SK-N-SH (cell line): ENCODE measurements around the gene SLFN14.

Experiments
- CHD2 ChIP-seq: fragments of 150-350 bp; IDR thresholded peaks from 2 replicates; pipeline ENCODE4 v1.6.1; 2018; ENCODE audit warnings: low read length; ENCODE audit not compliant: partially characterized antibody
- JUND ChIP-seq: IDR thresholded peaks from 2 replicates; pipeline ENCODE4 v1.4.0; 2012
- SMC3 ChIP-seq: IDR thresholded peaks from 2 replicates; pipeline ENCODE4 v1.6.1; 2012; ENCODE audit warnings: low read depth, low read length, improper control_type of control experiment
- TAF1 ChIP-seq: IDR thresholded peaks from 2 replicates; pipeline ENCODE4 v1.6.1; 2012; ENCODE audit warnings: low read depth, mild to moderate bottlenecking, low read length, moderate library complexity, borderline replicate concordance
- TCF12 ChIP-seq: IDR thresholded peaks from 2 replicates; pipeline ENCODE4 v1.4.0; 2012
- TEAD4 ChIP-seq: IDR thresholded peaks from 2 replicates; pipeline ENCODE4 v1.4.0; 2012; ENCODE audit warnings: mild to moderate bottlenecking, borderline replicate concordance; ENCODE audit not compliant: insufficient read depth
- TF ChIP-seq, protein P1 (sequence below): fragments of 200-600 bp; sonication (generic); IDR thresholded peaks from 2 replicates; pipeline ENCODE4 v1.6.1; 2017; ENCODE audit warnings: antibody characterized with exemption, mild to moderate bottlenecking, moderate library complexity
- TF ChIP-seq, protein P2 (sequence below): IDR thresholded peaks from 2 replicates; pipeline ENCODE4 v1.4.0; 2012; ENCODE audit warnings: low read depth, borderline replicate concordance
- TF ChIP-seq, protein P3 (sequence below): IDR thresholded peaks from 2 replicates; pipeline ENCODE4 v1.4.0; 2012; ENCODE audit warnings: low read depth

DNA sequence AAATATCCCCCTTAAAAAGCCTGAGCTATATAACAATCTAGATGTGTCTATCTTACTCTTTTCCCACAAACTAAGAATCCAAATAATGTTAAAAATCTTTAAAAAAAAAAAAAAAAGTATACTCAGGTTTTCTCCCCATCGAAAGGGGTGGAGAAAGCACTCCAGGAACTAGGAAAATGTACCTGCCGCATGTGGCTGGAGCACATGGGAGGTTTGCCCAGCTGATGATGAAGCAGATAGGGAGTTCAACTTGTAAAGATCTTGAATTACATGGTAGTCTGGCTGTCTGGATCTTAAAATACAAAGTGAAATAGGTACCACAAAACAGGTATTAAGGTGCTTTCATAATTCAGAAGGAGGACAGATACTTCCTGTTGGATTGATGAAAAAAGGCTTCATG, 8.8 kb upstream of the SLFN14 start:
- TF ChIP-seq, protein P1, sequence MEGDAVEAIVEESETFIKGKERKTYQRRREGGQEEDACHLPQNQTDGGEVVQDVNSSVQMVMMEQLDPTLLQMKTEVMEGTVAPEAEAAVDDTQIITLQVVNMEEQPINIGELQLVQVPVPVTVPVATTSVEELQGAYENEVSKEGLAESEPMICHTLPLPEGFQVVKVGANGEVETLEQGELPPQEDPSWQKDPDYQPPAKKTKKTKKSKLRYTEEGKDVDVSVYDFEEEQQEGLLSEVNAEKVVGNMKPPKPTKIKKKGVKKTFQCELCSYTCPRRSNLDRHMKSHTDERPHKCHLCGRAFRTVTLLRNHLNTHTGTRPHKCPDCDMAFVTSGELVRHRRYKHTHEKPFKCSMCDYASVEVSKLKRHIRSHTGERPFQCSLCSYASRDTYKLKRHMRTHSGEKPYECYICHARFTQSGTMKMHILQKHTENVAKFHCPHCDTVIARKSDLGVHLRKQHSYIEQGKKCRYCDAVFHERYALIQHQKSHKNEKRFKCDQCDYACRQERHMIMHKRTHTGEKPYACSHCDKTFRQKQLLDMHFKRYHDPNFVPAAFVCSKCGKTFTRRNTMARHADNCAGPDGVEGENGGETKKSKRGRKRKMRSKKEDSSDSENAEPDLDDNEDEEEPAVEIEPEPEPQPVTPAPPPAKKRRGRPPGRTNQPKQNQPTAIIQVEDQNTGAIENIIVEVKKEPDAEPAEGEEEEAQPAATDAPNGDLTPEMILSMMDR, result no peak
- no peak for TF ChIP-seq TAF1
- TF ChIP-seq, protein P2, sequence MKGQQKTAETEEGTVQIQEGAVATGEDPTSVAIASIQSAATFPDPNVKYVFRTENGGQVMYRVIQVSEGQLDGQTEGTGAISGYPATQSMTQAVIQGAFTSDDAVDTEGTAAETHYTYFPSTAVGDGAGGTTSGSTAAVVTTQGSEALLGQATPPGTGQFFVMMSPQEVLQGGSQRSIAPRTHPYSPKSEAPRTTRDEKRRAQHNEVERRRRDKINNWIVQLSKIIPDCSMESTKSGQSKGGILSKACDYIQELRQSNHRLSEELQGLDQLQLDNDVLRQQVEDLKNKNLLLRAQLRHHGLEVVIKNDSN, result no peak
- TF ChIP-seq JUND, result no peak
- TF ChIP-seq TCF12, result no peak
- TF ChIP-seq TEAD4, result no peak
- TF ChIP-seq, protein P3, sequence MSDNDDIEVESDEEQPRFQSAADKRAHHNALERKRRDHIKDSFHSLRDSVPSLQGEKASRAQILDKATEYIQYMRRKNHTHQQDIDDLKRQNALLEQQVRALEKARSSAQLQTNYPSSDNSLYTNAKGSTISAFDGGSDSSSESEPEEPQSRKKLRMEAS, result no peak
- no peak for TF ChIP-seq SMC3
- TF ChIP-seq CHD2, result no peak
